Measurements from ENCODE around the gene SMYD2. TPM values are rescaled to one million over a fixed set of nuclear protein-coding genes. Genes with fewer than 3 reads are reported as not detected.

The SMYD2 gene
- total RNA-seq, 1 experiment from 2014 or later: 6.4 TPM

DNA sequence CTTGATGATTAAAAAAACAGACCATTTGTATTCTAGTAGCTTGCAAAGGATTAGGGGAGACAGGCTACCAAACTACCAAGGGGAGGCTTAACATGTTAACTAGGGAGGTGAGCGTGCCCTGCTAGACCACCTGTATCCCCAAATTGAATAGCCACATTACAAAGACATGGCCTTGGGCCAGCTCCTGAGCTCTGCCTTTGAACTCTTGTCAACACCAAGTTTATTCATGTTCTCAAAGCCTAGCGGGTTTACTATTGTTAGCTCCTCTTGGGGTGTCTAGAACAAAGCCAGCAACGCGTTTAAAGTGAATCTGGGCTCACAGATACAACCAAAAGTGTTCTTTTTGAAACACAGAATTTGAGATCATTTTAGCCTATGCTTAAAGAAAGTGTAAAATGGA is 36.3 kb downstream of the SMYD2 start (continued):
- TF ChIP-seq, protein P1, sequence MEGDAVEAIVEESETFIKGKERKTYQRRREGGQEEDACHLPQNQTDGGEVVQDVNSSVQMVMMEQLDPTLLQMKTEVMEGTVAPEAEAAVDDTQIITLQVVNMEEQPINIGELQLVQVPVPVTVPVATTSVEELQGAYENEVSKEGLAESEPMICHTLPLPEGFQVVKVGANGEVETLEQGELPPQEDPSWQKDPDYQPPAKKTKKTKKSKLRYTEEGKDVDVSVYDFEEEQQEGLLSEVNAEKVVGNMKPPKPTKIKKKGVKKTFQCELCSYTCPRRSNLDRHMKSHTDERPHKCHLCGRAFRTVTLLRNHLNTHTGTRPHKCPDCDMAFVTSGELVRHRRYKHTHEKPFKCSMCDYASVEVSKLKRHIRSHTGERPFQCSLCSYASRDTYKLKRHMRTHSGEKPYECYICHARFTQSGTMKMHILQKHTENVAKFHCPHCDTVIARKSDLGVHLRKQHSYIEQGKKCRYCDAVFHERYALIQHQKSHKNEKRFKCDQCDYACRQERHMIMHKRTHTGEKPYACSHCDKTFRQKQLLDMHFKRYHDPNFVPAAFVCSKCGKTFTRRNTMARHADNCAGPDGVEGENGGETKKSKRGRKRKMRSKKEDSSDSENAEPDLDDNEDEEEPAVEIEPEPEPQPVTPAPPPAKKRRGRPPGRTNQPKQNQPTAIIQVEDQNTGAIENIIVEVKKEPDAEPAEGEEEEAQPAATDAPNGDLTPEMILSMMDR (IDR thresholded peaks at IDR 0.05): no peak
- TF ChIP-seq, protein P2, sequence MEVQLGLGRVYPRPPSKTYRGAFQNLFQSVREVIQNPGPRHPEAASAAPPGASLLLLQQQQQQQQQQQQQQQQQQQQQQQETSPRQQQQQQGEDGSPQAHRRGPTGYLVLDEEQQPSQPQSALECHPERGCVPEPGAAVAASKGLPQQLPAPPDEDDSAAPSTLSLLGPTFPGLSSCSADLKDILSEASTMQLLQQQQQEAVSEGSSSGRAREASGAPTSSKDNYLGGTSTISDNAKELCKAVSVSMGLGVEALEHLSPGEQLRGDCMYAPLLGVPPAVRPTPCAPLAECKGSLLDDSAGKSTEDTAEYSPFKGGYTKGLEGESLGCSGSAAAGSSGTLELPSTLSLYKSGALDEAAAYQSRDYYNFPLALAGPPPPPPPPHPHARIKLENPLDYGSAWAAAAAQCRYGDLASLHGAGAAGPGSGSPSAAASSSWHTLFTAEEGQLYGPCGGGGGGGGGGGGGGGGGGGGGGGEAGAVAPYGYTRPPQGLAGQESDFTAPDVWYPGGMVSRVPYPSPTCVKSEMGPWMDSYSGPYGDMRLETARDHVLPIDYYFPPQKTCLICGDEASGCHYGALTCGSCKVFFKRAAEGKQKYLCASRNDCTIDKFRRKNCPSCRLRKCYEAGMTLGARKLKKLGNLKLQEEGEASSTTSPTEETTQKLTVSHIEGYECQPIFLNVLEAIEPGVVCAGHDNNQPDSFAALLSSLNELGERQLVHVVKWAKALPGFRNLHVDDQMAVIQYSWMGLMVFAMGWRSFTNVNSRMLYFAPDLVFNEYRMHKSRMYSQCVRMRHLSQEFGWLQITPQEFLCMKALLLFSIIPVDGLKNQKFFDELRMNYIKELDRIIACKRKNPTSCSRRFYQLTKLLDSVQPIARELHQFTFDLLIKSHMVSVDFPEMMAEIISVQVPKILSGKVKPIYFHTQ (CRISPR knock-in tag; IDR thresholded peaks at IDR 0.05): no peak
- TF ChIP-seq, protein P3, sequence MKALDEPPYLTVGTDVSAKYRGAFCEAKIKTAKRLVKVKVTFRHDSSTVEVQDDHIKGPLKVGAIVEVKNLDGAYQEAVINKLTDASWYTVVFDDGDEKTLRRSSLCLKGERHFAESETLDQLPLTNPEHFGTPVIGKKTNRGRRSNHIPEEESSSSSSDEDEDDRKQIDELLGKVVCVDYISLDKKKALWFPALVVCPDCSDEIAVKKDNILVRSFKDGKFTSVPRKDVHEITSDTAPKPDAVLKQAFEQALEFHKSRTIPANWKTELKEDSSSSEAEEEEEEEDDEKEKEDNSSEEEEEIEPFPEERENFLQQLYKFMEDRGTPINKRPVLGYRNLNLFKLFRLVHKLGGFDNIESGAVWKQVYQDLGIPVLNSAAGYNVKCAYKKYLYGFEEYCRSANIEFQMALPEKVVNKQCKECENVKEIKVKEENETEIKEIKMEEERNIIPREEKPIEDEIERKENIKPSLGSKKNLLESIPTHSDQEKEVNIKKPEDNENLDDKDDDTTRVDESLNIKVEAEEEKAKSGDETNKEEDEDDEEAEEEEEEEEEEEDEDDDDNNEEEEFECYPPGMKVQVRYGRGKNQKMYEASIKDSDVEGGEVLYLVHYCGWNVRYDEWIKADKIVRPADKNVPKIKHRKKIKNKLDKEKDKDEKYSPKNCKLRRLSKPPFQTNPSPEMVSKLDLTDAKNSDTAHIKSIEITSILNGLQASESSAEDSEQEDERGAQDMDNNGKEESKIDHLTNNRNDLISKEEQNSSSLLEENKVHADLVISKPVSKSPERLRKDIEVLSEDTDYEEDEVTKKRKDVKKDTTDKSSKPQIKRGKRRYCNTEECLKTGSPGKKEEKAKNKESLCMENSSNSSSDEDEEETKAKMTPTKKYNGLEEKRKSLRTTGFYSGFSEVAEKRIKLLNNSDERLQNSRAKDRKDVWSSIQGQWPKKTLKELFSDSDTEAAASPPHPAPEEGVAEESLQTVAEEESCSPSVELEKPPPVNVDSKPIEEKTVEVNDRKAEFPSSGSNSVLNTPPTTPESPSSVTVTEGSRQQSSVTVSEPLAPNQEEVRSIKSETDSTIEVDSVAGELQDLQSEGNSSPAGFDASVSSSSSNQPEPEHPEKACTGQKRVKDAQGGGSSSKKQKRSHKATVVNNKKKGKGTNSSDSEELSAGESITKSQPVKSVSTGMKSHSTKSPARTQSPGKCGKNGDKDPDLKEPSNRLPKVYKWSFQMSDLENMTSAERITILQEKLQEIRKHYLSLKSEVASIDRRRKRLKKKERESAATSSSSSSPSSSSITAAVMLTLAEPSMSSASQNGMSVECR (CRISPR knock-in tag; IDR thresholded peaks at IDR 0.05; ENCODE audit: borderline replicate concordance): no peak
- TF ChIP-seq, protein P4, sequence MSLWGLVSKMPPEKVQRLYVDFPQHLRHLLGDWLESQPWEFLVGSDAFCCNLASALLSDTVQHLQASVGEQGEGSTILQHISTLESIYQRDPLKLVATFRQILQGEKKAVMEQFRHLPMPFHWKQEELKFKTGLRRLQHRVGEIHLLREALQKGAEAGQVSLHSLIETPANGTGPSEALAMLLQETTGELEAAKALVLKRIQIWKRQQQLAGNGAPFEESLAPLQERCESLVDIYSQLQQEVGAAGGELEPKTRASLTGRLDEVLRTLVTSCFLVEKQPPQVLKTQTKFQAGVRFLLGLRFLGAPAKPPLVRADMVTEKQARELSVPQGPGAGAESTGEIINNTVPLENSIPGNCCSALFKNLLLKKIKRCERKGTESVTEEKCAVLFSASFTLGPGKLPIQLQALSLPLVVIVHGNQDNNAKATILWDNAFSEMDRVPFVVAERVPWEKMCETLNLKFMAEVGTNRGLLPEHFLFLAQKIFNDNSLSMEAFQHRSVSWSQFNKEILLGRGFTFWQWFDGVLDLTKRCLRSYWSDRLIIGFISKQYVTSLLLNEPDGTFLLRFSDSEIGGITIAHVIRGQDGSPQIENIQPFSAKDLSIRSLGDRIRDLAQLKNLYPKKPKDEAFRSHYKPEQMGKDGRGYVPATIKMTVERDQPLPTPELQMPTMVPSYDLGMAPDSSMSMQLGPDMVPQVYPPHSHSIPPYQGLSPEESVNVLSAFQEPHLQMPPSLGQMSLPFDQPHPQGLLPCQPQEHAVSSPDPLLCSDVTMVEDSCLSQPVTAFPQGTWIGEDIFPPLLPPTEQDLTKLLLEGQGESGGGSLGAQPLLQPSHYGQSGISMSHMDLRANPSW (CRISPR knock-in tag; conservative IDR thresholded peaks at IDR 0.05; ENCODE audit: low read depth): no peak
- TF ChIP-seq, protein P5, sequence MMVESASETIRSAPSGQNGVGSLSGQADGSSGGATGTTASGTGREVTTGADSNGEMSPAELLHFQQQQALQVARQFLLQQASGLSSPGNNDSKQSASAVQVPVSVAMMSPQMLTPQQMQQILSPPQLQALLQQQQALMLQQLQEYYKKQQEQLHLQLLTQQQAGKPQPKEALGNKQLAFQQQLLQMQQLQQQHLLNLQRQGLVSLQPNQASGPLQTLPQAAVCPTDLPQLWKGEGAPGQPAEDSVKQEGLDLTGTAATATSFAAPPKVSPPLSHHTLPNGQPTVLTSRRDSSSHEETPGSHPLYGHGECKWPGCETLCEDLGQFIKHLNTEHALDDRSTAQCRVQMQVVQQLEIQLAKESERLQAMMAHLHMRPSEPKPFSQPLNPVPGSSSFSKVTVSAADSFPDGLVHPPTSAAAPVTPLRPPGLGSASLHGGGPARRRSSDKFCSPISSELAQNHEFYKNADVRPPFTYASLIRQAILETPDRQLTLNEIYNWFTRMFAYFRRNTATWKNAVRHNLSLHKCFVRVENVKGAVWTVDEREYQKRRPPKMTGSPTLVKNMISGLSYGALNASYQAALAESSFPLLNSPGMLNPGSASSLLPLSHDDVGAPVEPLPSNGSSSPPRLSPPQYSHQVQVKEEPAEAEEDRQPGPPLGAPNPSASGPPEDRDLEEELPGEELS (CRISPR knock-in tag; IDR thresholded peaks at IDR 0.05): peak; percentile 62; the same call in 1 of the 2 replicates
- TF ChIP-seq, protein P6, sequence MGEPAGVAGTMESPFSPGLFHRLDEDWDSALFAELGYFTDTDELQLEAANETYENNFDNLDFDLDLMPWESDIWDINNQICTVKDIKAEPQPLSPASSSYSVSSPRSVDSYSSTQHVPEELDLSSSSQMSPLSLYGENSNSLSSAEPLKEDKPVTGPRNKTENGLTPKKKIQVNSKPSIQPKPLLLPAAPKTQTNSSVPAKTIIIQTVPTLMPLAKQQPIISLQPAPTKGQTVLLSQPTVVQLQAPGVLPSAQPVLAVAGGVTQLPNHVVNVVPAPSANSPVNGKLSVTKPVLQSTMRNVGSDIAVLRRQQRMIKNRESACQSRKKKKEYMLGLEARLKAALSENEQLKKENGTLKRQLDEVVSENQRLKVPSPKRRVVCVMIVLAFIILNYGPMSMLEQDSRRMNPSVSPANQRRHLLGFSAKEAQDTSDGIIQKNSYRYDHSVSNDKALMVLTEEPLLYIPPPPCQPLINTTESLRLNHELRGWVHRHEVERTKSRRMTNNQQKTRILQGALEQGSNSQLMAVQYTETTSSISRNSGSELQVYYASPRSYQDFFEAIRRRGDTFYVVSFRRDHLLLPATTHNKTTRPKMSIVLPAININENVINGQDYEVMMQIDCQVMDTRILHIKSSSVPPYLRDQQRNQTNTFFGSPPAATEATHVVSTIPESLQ (CRISPR knock-in tag; IDR thresholded peaks at IDR 0.05): no peak
- TF ChIP-seq, protein P7, sequence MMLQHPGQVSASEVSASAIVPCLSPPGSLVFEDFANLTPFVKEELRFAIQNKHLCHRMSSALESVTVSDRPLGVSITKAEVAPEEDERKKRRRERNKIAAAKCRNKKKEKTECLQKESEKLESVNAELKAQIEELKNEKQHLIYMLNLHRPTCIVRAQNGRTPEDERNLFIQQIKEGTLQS (CRISPR knock-in tag; conservative IDR thresholded peaks at IDR 0.05): no peak
- TF ChIP-seq RELA (CRISPR knock-in tag; IDR thresholded peaks at IDR 0.05; ENCODE audit: borderline replicate concordance): no peak
- TF ChIP-seq SMAD4 (CRISPR knock-in tag; IDR thresholded peaks at IDR 0.05): no peak
- TF ChIP-seq ZBTB21 (CRISPR knock-in tag; IDR thresholded peaks at IDR 0.05; ENCODE audit: borderline replicate concordance): no peak; the same call in 1 of the 2 replicates
- peak; percentile 41; the same call in 1 of the 2 replicates for TF ChIP-seq ETV6 (CRISPR knock-in tag; IDR thresholded peaks at IDR 0.05)
- TF ChIP-seq CBFB (CRISPR knock-in tag; IDR thresholded peaks at IDR 0.05; ENCODE audit: low read depth): no peak
- TF ChIP-seq FOXK1 (CRISPR knock-in tag; IDR thresholded peaks at IDR 0.05): 0 out of 2 replicates have a peak, but pooled peaks have one; percentile 61
- TF ChIP-seq, protein P8, sequence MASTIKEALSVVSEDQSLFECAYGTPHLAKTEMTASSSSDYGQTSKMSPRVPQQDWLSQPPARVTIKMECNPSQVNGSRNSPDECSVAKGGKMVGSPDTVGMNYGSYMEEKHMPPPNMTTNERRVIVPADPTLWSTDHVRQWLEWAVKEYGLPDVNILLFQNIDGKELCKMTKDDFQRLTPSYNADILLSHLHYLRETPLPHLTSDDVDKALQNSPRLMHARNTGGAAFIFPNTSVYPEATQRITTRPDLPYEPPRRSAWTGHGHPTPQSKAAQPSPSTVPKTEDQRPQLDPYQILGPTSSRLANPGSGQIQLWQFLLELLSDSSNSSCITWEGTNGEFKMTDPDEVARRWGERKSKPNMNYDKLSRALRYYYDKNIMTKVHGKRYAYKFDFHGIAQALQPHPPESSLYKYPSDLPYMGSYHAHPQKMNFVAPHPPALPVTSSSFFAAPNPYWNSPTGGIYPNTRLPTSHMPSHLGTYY (CRISPR knock-in tag; IDR thresholded peaks at IDR 0.05): no peak
- TF ChIP-seq, protein P9, sequence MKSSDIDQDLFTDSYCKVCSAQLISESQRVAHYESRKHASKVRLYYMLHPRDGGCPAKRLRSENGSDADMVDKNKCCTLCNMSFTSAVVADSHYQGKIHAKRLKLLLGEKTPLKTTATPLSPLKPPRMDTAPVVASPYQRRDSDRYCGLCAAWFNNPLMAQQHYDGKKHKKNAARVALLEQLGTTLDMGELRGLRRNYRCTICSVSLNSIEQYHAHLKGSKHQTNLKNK (CRISPR knock-in tag; IDR thresholded peaks at IDR 0.05): no peak
- no peak for TF ChIP-seq GRHL2 (CRISPR knock-in tag; IDR thresholded peaks at IDR 0.05; ENCODE audit: insufficient replicate concordance, severe bottlenecking)
- TF ChIP-seq, protein P10, sequence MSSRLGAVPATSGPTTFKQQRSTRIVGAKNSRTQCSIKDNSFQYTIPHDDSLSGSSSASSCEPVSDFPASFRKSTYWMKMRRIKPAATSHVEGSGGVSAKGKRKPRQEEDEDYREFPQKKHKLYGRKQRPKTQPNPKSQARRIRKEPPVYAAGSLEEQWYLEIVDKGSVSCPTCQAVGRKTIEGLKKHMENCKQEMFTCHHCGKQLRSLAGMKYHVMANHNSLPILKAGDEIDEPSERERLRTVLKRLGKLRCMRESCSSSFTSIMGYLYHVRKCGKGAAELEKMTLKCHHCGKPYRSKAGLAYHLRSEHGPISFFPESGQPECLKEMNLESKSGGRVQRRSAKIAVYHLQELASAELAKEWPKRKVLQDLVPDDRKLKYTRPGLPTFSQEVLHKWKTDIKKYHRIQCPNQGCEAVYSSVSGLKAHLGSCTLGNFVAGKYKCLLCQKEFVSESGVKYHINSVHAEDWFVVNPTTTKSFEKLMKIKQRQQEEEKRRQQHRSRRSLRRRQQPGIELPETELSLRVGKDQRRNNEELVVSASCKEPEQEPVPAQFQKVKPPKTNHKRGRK (CRISPR knock-in tag; IDR thresholded peaks at IDR 0.05; ENCODE audit: borderline replicate concordance): no peak
